Measurements from ENCODE around the gene FBLN1. TPM values are rescaled to one million over a fixed set of nuclear protein-coding genes. Genes with fewer than 3 reads are reported as not detected.

FBLN1 gene
- total RNA-seq, 1 donor from 2014 or later, result 211 TPM

GRCh38 chr22:45563362-45564040 lies 60.8 kb downstream of the FBLN1 start:
- no peak for DNase-seq (ENCODE audit: extremely low spot score, unreplicated experiment)
- Mint-ChIP-seq H3K4me3 (ENCODE audit: unreplicated experiment) (no peak overlapping the region), H3K4me1 (ENCODE audit: unreplicated experiment) (no peaks in the 10 kb centered on the region), H3K27ac (ENCODE audit: unreplicated experiment) (no peak overlapping the region), H3K36me3 (ENCODE audit: unreplicated experiment) (peaks cover 37% of the 10 kb centered on the region), H3K27me3 (ENCODE audit: unreplicated experiment) (no peaks in the 10 kb centered on the region), H3K9me3 (ENCODE audit: unreplicated experiment) (peaks cover 9% of the 10 kb centered on the region)
- no peak for TF ChIP-seq CTCF (IDR thresholded peaks at IDR 0.05)

- Mint-ChIP-seq H3K36me3 (ENCODE audit: unreplicated experiment) (peaks cover 33% of the 10 kb centered on the region), H3K4me3 (ENCODE audit: unreplicated experiment) (no peak overlapping the region), H3K27me3 (ENCODE audit: unreplicated experiment) (no peaks in the 10 kb centered on the region), H3K4me1 (ENCODE audit: unreplicated experiment) (no peaks in the 10 kb centered on the region), H3K27ac (ENCODE audit: unreplicated experiment) (no peak overlapping the region), H3K9me3 (ENCODE audit: unreplicated experiment) (peaks cover 9% of the 10 kb centered on the region)
- no peak for DNase-seq (ENCODE audit: extremely low spot score, unreplicated experiment)
- no peak for TF ChIP-seq CTCF (IDR thresholded peaks at IDR 0.05)
These were observed 61.8 kb downstream of the FBLN1 start for GRCh38 chr22:45564349-45565030.

- no peaks in the 10 kb centered on the region for H3K4me1 Mint-ChIP-seq (ENCODE audit: unreplicated experiment)
- peaks cover 6% of the 10 kb centered on the region for H3K9me3 Mint-ChIP-seq (ENCODE audit: unreplicated experiment)
- DNase-seq (ENCODE audit: extremely low spot score, unreplicated experiment), result no peak
- TF ChIP-seq CTCF (IDR thresholded peaks at IDR 0.05), result no peak
- no peaks in the 10 kb centered on the region for H3K27me3 Mint-ChIP-seq (ENCODE audit: unreplicated experiment)
- peaks cover 30% of the 10 kb centered on the region for H3K36me3 Mint-ChIP-seq (ENCODE audit: unreplicated experiment)
- H3K4me3 Mint-ChIP-seq (ENCODE audit: unreplicated experiment), result no peak overlapping the region
- no peak overlapping the region for H3K27ac Mint-ChIP-seq (ENCODE audit: unreplicated experiment)
These were observed 62.5 kb downstream of the FBLN1 start for GRCh38 chr22:45565171-45565570.

GRCh38 chr22:45565973-45566372 lies 63.3 kb downstream of the FBLN1 start:
- DNase-seq (ENCODE audit: extremely low spot score, unreplicated experiment), result no peak
- Mint-ChIP-seq H3K27ac (ENCODE audit: unreplicated experiment) (no peak overlapping the region), H3K9me3 (ENCODE audit: unreplicated experiment) (peaks cover 7% of the 10 kb centered on the region), H3K4me1 (ENCODE audit: unreplicated experiment) (no peaks in the 10 kb centered on the region), H3K4me3 (ENCODE audit: unreplicated experiment) (no peak overlapping the region), H3K27me3 (ENCODE audit: unreplicated experiment) (no peaks in the 10 kb centered on the region), H3K36me3 (ENCODE audit: unreplicated experiment) (peaks cover 29% of the 10 kb centered on the region)
- TF ChIP-seq CTCF (IDR thresholded peaks at IDR 0.05), result no peak

GRCh38 chr22:45568213-45568612 lies 65.5 kb downstream of the FBLN1 start:
- TF ChIP-seq CTCF (IDR thresholded peaks at IDR 0.05), result no peak
- Mint-ChIP-seq H3K9me3 (ENCODE audit: unreplicated experiment) (peaks cover 7% of the 10 kb centered on the region), H3K4me3 (ENCODE audit: unreplicated experiment) (no peak overlapping the region)

More at GRCh38 chr22:45568213-45568612, 65.5 kb downstream of the FBLN1 start:
- no peaks in the 10 kb centered on the region for H3K27me3 Mint-ChIP-seq (ENCODE audit: unreplicated experiment)
- peaks cover 19% of the 10 kb centered on the region for H3K36me3 Mint-ChIP-seq (ENCODE audit: unreplicated experiment)
- DNase-seq (ENCODE audit: extremely low spot score, unreplicated experiment), result no peak
- no peak overlapping the region for H3K27ac Mint-ChIP-seq (ENCODE audit: unreplicated experiment)
- no peaks in the 10 kb centered on the region for H3K4me1 Mint-ChIP-seq (ENCODE audit: unreplicated experiment)

Data from osteocyte (in vitro differentiated cells).